HL-60/S4 (cell line): ENCODE results near the gene RAB30.
"Not testable (repeated sequence)": the region's sequence is repeated elsewhere in the genome, so short reads cannot be mapped to it uniquely, and the experiment has no call there.

ENCODE experiments used
- in situ Hi-C: fragments of 300-500 bp; cut with MboI; formaldehyde crosslinking; loops from 2 replicates; pipeline ENCODE4 v1.14.3; 2022; ENCODE audit warnings: low sequenced_read_pairs

Gene RAB30

GRCh38 chr11:83014951-83015350, 56.7 kb downstream of the RAB30 start:
- in situ Hi-C loops = no loop called here

- in situ Hi-C loops = no loop called here
Observed at GRCh38 chr11:83012168-83013067, 59.3 kb downstream of the RAB30 start.

GRCh38 chr11:83011333-83012167, 60.1 kb downstream of the RAB30 start:
- in situ Hi-C loops = no loop called here

GRCh38 chr11:83009999-83010398, 61.7 kb downstream of the RAB30 start:
- in situ Hi-C loops = no loop called here

GRCh38 chr11:83009136-83009535, 62.6 kb downstream of the RAB30 start:
- in situ Hi-C loops = not testable (repeated sequence)

- in situ Hi-C loops = no loop called here
Observed at GRCh38 chr11:83008581-83008923, 63.1 kb downstream of the RAB30 start.

- in situ Hi-C loops = no loop called here
Observed at GRCh38 chr11:83007909-83008580, 63.7 kb downstream of the RAB30 start.

GRCh38 chr11:83007477-83007876, 64.2 kb downstream of the RAB30 start:
- in situ Hi-C loops = no loop called here

- in situ Hi-C loops = no loop called here
Observed at GRCh38 chr11:83006877-83007330, 64.8 kb downstream of the RAB30 start.

GRCh38 chr11:83004746-83005556, 66.7 kb downstream of the RAB30 start:
- in situ Hi-C loops = no loop called here

- in situ Hi-C loops = no loop called here
Observed at GRCh38 chr11:83002522-83002921, 69.2 kb downstream of the RAB30 start.

GRCh38 chr11:83002053-83002452, 69.6 kb downstream of the RAB30 start:
- in situ Hi-C loops = no loop called here

- in situ Hi-C loops = no loop called here
Observed at GRCh38 chr11:83000381-83000780, 71.3 kb downstream of the RAB30 start.

- in situ Hi-C loops = no loop called here
Observed at GRCh38 chr11:82999232-82999631, 72.5 kb downstream of the RAB30 start.

- in situ Hi-C loops = no loop called here
Observed at GRCh38 chr11:82998697-82999096, 73.0 kb downstream of the RAB30 start.

- in situ Hi-C loops = no loop called here
Observed at GRCh38 chr11:82996966-82997606, 74.6 kb downstream of the RAB30 start.

- in situ Hi-C loops = no loop called here
Observed at GRCh38 chr11:82995754-82996398, 75.8 kb downstream of the RAB30 start.

- in situ Hi-C loops = no loop called here
Observed at GRCh38 chr11:82995235-82995634, 76.5 kb downstream of the RAB30 start.

- in situ Hi-C loops = no loop called here
Observed at GRCh38 chr11:82994604-82995230, 77.0 kb downstream of the RAB30 start.
